ENCODE measurements around the gene NFIB. TPM values are rescaled to one million over a fixed set of nuclear protein-coding genes. Genes with fewer than 3 reads are reported as not detected.

NFIB gene
- total RNA-seq, 6 experiments from 2014 or later = 0.69 to 6.2 (median 4.4) TPM

- no peaks in the 10 kb centered on the region for H3K9me3 Mint-ChIP-seq
- peaks cover 48% of the 10 kb centered on the region for H3K4me1 Mint-ChIP-seq (ENCODE audit: low read depth)
- H3K4me3 Mint-ChIP-seq = no peak overlapping the region
Measured at GRCh38 chr9:14317667-14318320, 3.9 kb upstream of the NFIB start.

DNA sequence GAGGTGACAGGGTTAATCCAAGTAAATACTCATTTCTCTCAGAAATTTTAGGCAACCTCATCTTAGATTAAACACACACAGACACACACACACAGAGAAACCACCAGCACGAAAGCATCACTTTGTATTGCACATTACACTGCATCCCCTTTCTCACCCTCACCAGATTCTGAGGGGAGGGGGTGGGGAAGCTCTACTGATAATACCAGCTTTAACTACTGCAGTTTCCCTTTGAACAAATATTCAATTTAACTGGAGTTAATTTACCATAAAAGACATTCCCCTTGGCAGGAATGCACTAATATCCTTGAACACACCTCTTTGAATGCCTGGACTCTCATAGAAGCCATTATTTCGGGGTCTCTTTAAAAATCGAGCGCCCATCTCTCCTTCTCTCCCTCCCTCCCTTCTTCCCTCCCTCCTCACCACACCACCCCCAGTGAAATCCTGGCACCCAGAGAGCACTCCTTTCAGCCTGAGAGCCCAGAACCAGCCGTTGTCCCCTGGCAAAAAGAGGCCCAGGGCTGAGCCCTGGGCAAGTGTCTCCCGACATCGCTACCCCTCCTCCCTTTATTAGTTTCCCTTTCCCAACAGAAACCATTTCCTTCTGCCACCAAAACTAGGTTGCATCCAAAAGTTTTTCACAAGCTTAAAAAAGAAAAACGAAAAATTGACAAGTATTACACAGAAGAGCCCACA lies 2.8 kb upstream of the NFIB start:
- DNase-seq = no peak
- no peaks in the 10 kb centered on the region for H3K9me3 Mint-ChIP-seq
- TF ChIP-seq CTCF (IDR thresholded peaks at IDR 0.05) = no peak
- H3K36me3 Mint-ChIP-seq (ENCODE audit: low read depth) = no peaks in the 10 kb centered on the region
- peaks cover 46% of the 10 kb centered on the region for H3K4me1 Mint-ChIP-seq (ENCODE audit: low read depth)
- H3K27ac Mint-ChIP-seq = no peak overlapping the region
- peak overlapping the region; percentile 19; the same call in 1 of the 2 replicates for H3K4me3 Mint-ChIP-seq
- peaks cover 29% of the 10 kb centered on the region for H3K27me3 Mint-ChIP-seq (ENCODE audit: insufficient read depth)

More at GRCh38 chr9:14317667-14318320, 3.9 kb upstream of the NFIB start:
- no peak for TF ChIP-seq CTCF (IDR thresholded peaks at IDR 0.05)
- Mint-ChIP-seq H3K27me3 (ENCODE audit: insufficient read depth) (peaks cover 22% of the 10 kb centered on the region), H3K36me3 (ENCODE audit: low read depth) (no peaks in the 10 kb centered on the region), H3K27ac (no peak overlapping the region)
- DNase-seq = no peak

- Mint-ChIP-seq H3K9me3 (no peaks in the 10 kb centered on the region), H3K27me3 (ENCODE audit: insufficient read depth) (peaks cover 29% of the 10 kb centered on the region)
- TF ChIP-seq CTCF (IDR thresholded peaks at IDR 0.05) = no peak
Measured at GRCh38 chr9:14315875-14316601, 2.1 kb upstream of the NFIB start.

GRCh38 chr9:14314929-14315874 lies 1.3 kb upstream of the NFIB start:
- TF ChIP-seq CTCF (IDR thresholded peaks at IDR 0.05) = no peak
- H3K36me3 Mint-ChIP-seq (ENCODE audit: low read depth) = no peaks in the 10 kb centered on the region
- peaks cover 31% of the 10 kb centered on the region for H3K4me1 Mint-ChIP-seq (ENCODE audit: low read depth)
- H3K27me3 Mint-ChIP-seq (ENCODE audit: insufficient read depth) = peaks cover 29% of the 10 kb centered on the region
- H3K9me3 Mint-ChIP-seq = no peaks in the 10 kb centered on the region
- peak overlapping the region; percentile 96 for H3K4me3 Mint-ChIP-seq
- DNase-seq = no peak
- H3K27ac Mint-ChIP-seq = peak overlapping the region; percentile 90; the same call in 1 of the 2 replicates

More at GRCh38 chr9:14315875-14316601, 2.1 kb upstream of the NFIB start:
- H3K27ac Mint-ChIP-seq = no peak overlapping the region
- DNase-seq = no peak
- peak overlapping the region; percentile 84 for H3K4me3 Mint-ChIP-seq
- H3K4me1 Mint-ChIP-seq (ENCODE audit: low read depth) = peaks cover 39% of the 10 kb centered on the region
- H3K36me3 Mint-ChIP-seq (ENCODE audit: low read depth) = no peaks in the 10 kb centered on the region

DNA sequence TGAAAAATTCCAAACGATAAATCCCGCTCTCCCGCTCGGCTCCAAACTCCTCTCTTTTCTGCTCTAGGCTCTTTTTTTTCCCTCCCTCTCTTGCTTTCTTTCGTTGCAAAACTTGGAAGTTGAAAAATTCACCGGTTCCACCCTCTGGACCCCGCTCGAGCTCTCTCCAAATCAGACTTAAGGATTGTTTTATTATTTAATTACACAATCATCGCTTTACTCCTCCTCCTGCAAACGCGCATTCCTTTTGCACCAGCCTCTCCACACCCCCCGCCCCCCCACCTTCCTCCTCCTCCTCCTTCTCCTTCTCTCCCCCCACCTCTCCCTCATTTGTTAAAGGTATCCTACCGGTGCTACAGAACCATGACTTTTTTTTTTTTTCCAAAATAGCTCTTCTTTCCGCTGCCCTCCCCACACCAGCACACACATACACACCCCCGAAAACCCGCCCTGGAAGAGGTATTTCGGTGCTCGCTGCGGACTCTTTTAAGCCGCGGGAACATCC lies 535 bp upstream of the NFIB start:
- DNase-seq = peak; percentile 3
- H3K4me3 Mint-ChIP-seq = peak overlapping the region; percentile 96
- H3K4me1 Mint-ChIP-seq (ENCODE audit: low read depth) = peaks cover 26% of the 10 kb centered on the region
- H3K36me3 Mint-ChIP-seq (ENCODE audit: low read depth) = no peaks in the 10 kb centered on the region
- peak overlapping the region; percentile 90 for H3K27ac Mint-ChIP-seq
- no peaks in the 10 kb centered on the region for H3K9me3 Mint-ChIP-seq
- no peak for TF ChIP-seq CTCF (IDR thresholded peaks at IDR 0.05)
- peaks cover 29% of the 10 kb centered on the region for H3K27me3 Mint-ChIP-seq (ENCODE audit: insufficient read depth)

Data from HFFc6 (cell line).